Adipose tissue (tissue), 3 donors: ENCODE measurements around the gene WDR76. TPM values are rescaled to one million over a fixed set of nuclear protein-coding genes. Genes with fewer than 3 reads are reported as not detected.
"Not testable (repeated sequence)": the region's sequence is repeated elsewhere in the genome, so short reads cannot be mapped to it uniquely, and the experiment has no call there.

Experiments used
- H3K27ac ChIP-seq: one replicate; pipeline ENCODE4 v1.5.1; 2013; ENCODE audit warnings: low read depth, low read length
- WGBS, 3 donors: extraction: QIAGEN DNeasy Blood & Tissue Kit; methylation state at CpG; one replicate each; pipeline ENCODE4 v1.1.7; 2013; 5-methylcytosine and 5-hydroxymethylcytosine counted together
- polyA plus RNA-seq, 3 donors: library from polyadenylated mRNA; stranded (reverse); fragments of 200-250 nt; gene quantifications; one replicate each; pipeline ENCODE4 v1.2.3, GENCODE V29; 2013
- donor health status: healthy with polysubstance abuse.
- donor health status: Bipolar disorder and iron deficiency.
- donor health status: healthy.

WDR76 gene
- polyA plus RNA-seq, 3 donors: 1.6 to 2.7 (median 1.6) TPM

- no peak overlapping the region for H3K27ac ChIP-seq
- WGBS, 3 donors: 80 to 90% (median 83%) methylated on average over 6 of the region's 6 CpGs
These were observed 17.7 kb upstream of the WDR76 start for GRCh38 chr15:43808960-43809678.

GRCh38 chr15:43815064-43815463, 11.7 kb upstream of the WDR76 start:
- 89 to 92% (median 91%) methylated on average over 5 of the region's 5 CpGs for WGBS, 3 donors
- H3K27ac ChIP-seq: not testable (repeated sequence)

DNA sequence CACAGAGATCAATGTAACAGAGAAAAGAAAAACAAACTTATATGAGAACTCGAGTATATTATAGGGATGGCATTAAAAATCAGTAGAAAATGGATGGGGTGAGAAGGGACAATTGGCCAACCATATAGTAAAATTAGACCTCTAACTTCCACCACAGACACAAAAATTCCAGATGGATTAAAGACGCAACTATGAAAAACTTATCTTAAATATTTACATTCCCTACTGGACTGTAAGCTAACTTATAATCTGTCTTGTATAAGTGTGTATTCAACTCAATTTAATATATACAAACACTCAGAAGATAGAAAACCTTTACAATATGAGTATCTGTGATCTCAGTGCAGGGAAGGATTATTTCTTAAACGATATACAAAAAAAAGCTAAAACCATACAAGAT, 5.3 kb upstream of the WDR76 start:
- 58 to 81% (median 77%) methylated on average over 3 of the region's 3 CpGs for WGBS, 3 donors
- H3K27ac ChIP-seq: no peak overlapping the region

DNA sequence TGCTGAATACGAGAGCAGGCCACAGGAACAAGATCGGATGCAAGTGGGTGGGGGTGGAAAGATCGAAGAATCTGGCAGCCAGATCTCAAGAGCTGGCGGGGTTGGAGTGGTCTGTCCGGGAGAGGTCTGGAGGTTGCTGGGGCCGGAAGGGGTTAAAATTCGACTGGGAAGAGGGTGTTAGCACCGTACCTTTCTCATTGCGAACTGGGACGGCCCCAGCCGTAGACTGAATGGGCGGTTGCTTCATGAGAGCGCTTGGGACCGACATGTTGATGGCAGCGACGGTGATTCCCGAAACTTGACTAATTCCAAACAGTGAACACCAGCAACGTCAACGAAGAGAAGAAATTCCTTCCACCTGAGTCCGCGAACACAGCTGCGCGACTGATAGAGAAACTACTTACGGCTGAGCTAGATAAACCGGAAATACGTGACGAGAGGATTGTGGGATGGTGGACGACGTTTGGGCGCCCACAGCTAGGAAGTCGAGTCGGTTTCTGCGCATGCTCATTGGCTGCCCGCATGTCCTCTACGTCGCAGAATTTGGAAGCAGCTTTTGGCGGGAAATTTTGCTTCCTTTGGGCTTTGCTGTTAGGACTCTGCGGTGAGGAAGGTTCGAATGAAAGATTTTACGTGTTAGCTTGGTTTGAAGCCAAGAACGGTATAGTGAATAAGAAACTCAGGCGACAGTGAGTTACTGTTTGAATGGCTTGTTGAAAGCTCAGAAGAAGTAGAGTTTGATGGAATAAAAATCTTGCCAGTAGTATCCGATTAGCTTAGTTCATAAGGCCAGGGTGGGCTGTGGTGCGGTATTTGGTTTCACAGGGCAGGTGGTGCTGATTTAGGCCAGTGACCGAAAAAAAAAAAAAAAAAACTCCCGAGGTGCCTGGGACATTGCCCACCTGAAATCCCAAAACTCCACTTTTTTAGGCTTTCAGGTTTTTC, 2.2 kb upstream of the WDR76 start, which contains the start of gene MFAP1:
TSS of gene MFAP1 (minus strand) at position 389 of the 945 bp plus-strand sequence. CDS start at position 268, 121 bp downstream.
- 8 to 9% (median 9%) methylated on average over 46 of the region's 46 CpGs for WGBS, 3 donors
- H3K27ac ChIP-seq: no peak within 1 kb of the TSS

- H3K27ac ChIP-seq: not testable (repeated sequence)
- WGBS, 3 donors: 92 to 95% (median 95%) methylated on average over 11 of the region's 11 CpGs
These were observed 1.5 kb upstream of the WDR76 start for GRCh38 chr15:43825305-43825704.

DNA sequence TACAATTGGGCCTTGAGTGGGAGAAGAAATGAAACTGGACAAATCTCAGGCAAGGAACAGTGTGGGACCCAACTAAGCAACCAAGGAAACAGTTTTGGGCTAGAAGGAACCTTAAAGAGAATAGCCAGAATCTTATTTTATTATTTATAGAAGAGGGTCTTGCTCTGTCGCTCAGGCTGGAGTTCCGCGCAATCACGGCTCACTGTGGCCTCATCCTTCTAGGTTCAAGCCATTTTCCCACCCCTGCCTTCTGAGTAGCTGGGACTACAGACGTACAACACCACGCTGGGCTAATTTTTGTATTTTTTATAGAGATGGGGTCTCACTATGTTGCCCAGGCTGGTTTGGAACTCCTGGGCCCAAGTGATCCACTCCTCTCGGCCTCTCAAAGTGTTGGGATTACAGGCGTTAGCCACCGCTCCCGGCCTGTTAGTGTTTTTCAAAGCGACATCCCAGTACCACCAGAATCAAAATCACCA, 734 bp upstream of the WDR76 start:
- no peak overlapping the region for H3K27ac ChIP-seq
- WGBS, 3 donors: 93 to 97% (median 96%) methylated on average over 11 of the region's 11 CpGs

- no peak overlapping the region for H3K27ac ChIP-seq
- 58 to 78% (median 65%) methylated on average over 6 of the region's 6 CpGs for WGBS, 3 donors
These were observed 1.4 kb downstream of the WDR76 start for GRCh38 chr15:43828061-43828657.

DNA sequence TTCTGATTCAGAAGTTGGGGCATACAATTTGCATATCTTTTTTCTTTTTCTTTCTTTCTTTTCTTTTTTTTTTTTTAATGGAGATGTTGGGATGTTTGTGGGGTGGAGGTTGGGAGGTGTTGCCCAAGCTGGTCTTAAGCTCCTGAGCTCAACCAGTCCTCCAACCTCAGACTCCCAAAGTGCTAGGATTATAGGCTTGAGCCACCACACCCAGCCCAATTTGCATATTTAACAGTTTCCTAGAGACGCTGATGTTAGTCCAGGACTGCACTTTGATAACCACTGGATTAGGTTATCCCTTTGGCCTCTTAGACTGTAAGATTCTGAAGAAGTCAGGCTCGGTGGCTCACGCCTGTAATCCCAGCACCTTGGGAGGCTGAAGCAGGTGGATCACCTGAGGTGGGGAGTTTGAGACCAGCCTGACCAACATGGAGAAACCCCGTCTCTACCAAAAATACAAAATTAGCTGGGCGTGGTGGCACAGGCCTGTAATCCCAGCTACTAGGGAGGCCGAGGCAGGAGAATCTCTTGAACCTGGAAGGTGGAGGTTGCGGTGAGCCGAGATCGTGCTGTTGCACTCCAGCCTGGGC, 3.2 kb downstream of the WDR76 start:
- 95 to 97% (median 96%) methylated on average over 9 of the region's 9 CpGs for WGBS, 3 donors
- not testable (repeated sequence) for H3K27ac ChIP-seq

- 95 to 97% (median 96%) methylated on average over 9 of the region's 9 CpGs for WGBS, 3 donors
- H3K27ac ChIP-seq: not testable (repeated sequence)
These were observed 4.0 kb downstream of the WDR76 start for GRCh38 chr15:43830691-43831275.

DNA sequence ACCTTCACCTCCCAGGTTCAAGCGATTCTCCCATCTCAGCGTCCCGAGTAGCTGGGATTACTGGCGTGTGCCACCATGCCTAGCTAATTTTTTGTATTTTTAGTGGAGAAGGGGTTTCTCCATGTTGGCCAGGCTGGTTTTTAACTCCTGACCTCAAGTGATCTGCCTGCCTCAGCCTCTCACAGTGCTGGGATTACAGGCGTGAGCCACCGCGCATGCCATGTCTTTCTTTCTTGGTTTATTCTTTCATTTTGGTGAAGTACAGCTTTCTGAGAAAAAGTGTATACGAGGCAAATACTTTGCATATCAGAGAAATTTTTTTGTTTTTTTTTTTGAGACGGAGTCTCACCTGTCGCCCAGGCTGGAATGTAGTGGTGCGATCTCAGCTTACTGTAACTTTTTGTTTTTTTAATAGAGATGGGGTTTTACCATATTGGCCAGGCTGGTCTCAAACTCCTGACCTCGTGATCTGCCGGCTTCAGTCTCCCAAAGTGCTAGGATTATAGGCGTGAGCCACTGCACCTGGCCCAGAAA, 4.8 kb downstream of the WDR76 start:
- 93 to 95% (median 94%) methylated on average over 14 of the region's 14 CpGs for WGBS, 3 donors
- not testable (repeated sequence) for H3K27ac ChIP-seq

GRCh38 chr15:43832485-43832884, 5.7 kb downstream of the WDR76 start:
- 90 to 98% (median 97%) methylated on average over 6 of the region's 6 CpGs for WGBS, 3 donors
- not testable (repeated sequence) for H3K27ac ChIP-seq

DNA sequence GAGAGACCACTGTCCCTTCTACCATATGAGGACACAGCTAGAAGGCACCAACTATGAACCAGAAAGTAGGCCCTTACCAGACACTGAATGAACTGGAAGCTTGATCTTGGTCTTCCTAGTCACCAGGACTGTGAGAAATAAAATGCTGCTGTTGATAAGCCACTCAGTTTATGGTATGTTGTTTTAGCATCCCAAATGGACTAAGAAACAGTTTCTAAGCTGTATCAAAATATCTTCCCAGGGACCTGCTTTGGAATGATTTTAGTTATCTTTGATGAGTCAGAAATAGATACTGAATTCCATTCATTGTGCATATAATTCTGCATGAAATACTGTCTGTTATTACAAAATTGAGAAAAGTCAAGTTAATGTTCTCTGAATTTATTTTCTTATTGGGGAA, 18.6 kb downstream of the WDR76 start:
- no peak overlapping the region for H3K27ac ChIP-seq

DNA sequence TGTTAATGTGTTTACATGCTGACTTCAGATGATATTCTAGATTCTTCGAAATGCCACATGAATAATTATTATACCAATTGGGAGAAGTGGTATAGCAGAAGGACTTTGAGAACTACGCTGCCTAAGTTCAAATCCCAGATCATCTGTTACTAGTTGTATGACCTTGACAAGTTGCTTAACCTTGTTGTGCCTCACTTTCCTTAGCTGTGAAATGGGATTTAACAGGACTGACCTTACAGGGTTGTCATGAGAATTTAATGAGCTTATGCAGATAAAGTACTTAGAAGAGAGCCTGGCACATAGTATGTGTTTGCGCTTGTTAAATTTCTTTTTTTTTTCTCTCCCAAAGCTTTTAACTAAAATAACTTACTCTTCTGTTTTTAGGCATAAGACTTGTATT, 24.4 kb downstream of the WDR76 start:
- 97 to 99% (median 97%) methylated on average over 3 of the region's 3 CpGs for WGBS, 3 donors
- no peak overlapping the region for H3K27ac ChIP-seq

GRCh38 chr15:43852607-43853006, 25.8 kb downstream of the WDR76 start:
- no peak overlapping the region for H3K27ac ChIP-seq
- WGBS, 3 donors: 96 to 98% (median 97%) methylated on average over 4 of the region's 4 CpGs

DNA sequence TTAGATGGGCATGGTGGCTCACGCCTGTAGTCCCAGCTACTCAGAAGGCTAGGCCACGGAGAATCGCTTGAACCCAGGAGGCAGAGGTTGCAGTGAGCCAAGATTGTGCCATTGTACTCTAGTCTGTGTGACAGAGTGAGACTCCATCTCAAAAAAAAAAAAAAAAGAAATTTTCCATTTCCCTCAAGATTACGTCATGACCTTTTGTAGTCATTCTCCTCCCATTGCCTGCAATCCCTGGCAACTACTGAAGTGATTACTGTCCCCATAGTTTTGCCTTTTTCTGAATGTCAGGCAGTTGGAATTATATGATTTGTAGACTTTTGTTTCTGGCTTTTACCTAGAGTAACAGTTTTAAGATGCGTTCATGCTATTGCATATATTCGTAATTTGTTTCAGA, 28.0 kb downstream of the WDR76 start:
- WGBS, 3 donors: 76 to 93% (median 80%) methylated on average over 6 of the region's 6 CpGs

DNA sequence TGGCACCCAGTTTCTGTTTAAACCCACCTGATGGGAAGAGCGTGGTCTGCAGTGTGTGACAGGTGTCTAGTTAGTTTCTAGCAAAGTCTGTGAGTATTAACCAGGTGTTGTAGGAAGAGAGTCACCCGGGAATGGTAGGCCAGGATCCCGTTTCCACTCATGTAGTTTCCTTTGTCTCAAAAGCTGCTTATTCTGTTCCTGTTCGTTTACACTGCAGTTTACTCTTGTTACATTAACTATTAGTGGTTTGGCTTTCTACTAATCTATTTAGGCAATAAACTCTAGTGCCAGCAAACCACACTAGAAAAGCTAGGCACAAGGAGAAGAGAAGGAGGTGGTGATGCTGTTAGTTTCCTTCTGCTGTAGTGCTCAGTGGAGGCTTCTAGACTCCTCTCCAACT, 32.7 kb downstream of the WDR76 start:
- WGBS, 3 donors: 54 to 87% (median 78%) methylated on average over 4 of the region's 4 CpGs
- no peak overlapping the region for H3K27ac ChIP-seq

More for the DNA sequence above, 28.0 kb downstream of the WDR76 start:
- no peak overlapping the region for H3K27ac ChIP-seq

GRCh38 chr15:43866636-43867035, 39.8 kb downstream of the WDR76 start:
- WGBS, 3 donors: 94 to 98% (median 95%) methylated on average over 10 of the region's 10 CpGs
- H3K27ac ChIP-seq: not testable (repeated sequence)

DNA sequence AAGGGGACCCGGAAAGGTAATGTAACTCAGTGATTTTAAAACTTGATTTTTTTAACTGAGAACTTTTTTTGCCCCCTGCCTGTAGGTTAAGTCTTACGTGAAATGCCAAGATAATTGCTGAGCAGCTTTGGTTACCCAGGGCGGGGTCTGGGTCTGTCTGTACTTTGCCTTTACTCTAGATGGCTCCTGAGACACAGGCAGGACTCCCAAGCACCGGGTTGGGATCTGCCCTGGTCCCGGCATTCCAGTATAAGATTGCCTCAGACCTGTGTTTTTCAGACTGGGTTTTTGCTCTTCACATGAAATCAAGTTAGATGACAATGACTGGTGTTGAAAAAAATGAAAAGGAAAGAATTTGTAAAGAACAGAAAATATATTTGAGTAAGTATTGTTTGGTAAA, 40.3 kb downstream of the WDR76 start:
- H3K27ac ChIP-seq: no peak overlapping the region
- 83 to 94% (median 88%) methylated on average over 5 of the region's 5 CpGs for whole genome bisulfite sequencing, 3 donors
